GM19328 (cell line): Measurements from ENCODE around the gene PBX1.

Experiments used
- ATAC-seq: cut with Tn5 transposase; IDR thresholded peaks from one replicate; pipeline ENCODE4 v1.9.1; 2021; ENCODE audit warnings: mild to moderate bottlenecking, moderate library complexity; ENCODE audit not compliant: unreplicated experiment

Gene PBX1

GRCh38 chr1:164664127-164664526, 105.1 kb downstream of the PBX1 start:
- ATAC-seq, result no peak

- ATAC-seq, result no peak
Observed at GRCh38 chr1:164667001-164667400, 108.0 kb downstream of the PBX1 start.

- no peak for ATAC-seq
Observed at GRCh38 chr1:164667600-164667999, 108.6 kb downstream of the PBX1 start.

- no peak for ATAC-seq
Observed at GRCh38 chr1:164668491-164669400, 109.8 kb downstream of the PBX1 start.

GRCh38 chr1:164670026-164670425, 111.0 kb downstream of the PBX1 start:
- ATAC-seq, result no peak

GRCh38 chr1:164670786-164671185, 111.8 kb downstream of the PBX1 start:
- no peak for ATAC-seq

GRCh38 chr1:164671323-164671965, 112.5 kb downstream of the PBX1 start:
- no peak for ATAC-seq

- no peak for ATAC-seq
Observed at GRCh38 chr1:164671966-164672571, 113.1 kb downstream of the PBX1 start.

GRCh38 chr1:164672588-164672987, 113.6 kb downstream of the PBX1 start:
- ATAC-seq, result no peak

- no peak for ATAC-seq
Observed at GRCh38 chr1:164673584-164674214, 114.7 kb downstream of the PBX1 start.

GRCh38 chr1:164675342-164675904, 116.4 kb downstream of the PBX1 start:
- no peak for ATAC-seq

GRCh38 chr1:164678136-164678700, 119.2 kb downstream of the PBX1 start:
- ATAC-seq, result no peak

- ATAC-seq, result no peak
Observed at GRCh38 chr1:164682570-164682969, 123.6 kb downstream of the PBX1 start.

- ATAC-seq, result no peak
Observed at GRCh38 chr1:164683235-164683634, 124.3 kb downstream of the PBX1 start.

- ATAC-seq, result no peak
Observed at GRCh38 chr1:164685266-164686035, 126.5 kb downstream of the PBX1 start.

- no peak for ATAC-seq
Observed at GRCh38 chr1:164687777-164688176, 128.8 kb downstream of the PBX1 start.

GRCh38 chr1:164688791-164689190, 129.8 kb downstream of the PBX1 start:
- ATAC-seq, result no peak

GRCh38 chr1:164689672-164690511, 130.9 kb downstream of the PBX1 start:
- ATAC-seq, result no peak

GRCh38 chr1:164692420-164692819, 133.4 kb downstream of the PBX1 start:
- no peak for ATAC-seq
